HEK293 (cell line): ENCODE data around the gene THAP11.
A peak's percentile ranks its signal among the peaks of the same experiment; 100 is the strongest.

Experiments used
- CTCF ChIA-PET: fragments of 350-600 bp; formaldehyde crosslinking; extraction: SDS; loops from one replicate; lab custom pipeline; 2021; ENCODE audit warnings: antibody characterized with exemption; lab: Yijun Ruan, JAX
- POLR2A ChIA-PET: fragments of 300-600 bp; formaldehyde crosslinking; extraction: SDS; loops from one replicate; lab custom pipeline; 2020; ENCODE audit warnings: antibody characterized with exemption, inconsistent platforms; lab: Yijun Ruan, JAX
- H3K27ac ChIP-seq: fragments of 200-500 bp; sonication (Bioruptor generic); 2 replicates; pipeline ENCODE4 v1.5.1; 2014; ENCODE audit warnings: low read depth, low read length, control low read depth, inconsistent platforms; ENCODE audit errors: extremely low read depth
- H3K36me3 ChIP-seq, 2 experiments: fragments of 200-500 bp in 1 of 2; sonication (Bioruptor generic) in 1 of 2; 1 replicate in 1 of 2; 2 replicates in 1 of 2; pipeline ENCODE4 v1.5.1; 2014 to 2017; ENCODE audit warnings: inconsistent platforms in 2 of 2, low read length in 2 of 2; ENCODE audit not compliant: control insufficient read depth in 2 of 2, insufficient read depth in 1 of 2
- H3K4me1 ChIP-seq: fragments of 200-500 bp; sonication (Bioruptor generic); 2 replicates; pipeline ENCODE4 v1.5.1; 2014; ENCODE audit warnings: mild to moderate bottlenecking, low read length, inconsistent platforms; ENCODE audit not compliant: control insufficient read depth, insufficient read depth
- H3K4me3 ChIP-seq: 2 replicates; pipeline ENCODE4 v1.5.1; 2011; ENCODE audit warnings: low read depth, mild to moderate bottlenecking, control low read depth, low read length, moderate library complexity
- H3K9me3 ChIP-seq: fragments of 200-500 bp; sonication (Bioruptor generic); 2 replicates; pipeline ENCODE4 v1.5.1; 2014; ENCODE audit warnings: low read depth, low read length, inconsistent platforms; ENCODE audit not compliant: control insufficient read depth, insufficient read depth
- GFI1B ChIP-seq: fragments of 450-650 bp; formaldehyde crosslinking; IDR thresholded peaks from 2 replicates; pipeline ENCODE4 v1.5.1; 2016; ENCODE audit warnings: missing biosample characterization, missing genetic modification characterization
- REPIN1 ChIP-seq: fragments of 450-650 bp; formaldehyde crosslinking; IDR thresholded peaks from 2 replicates; pipeline ENCODE4 v1.5.1; 2017; ENCODE audit warnings: missing biosample characterization, missing genetic modification characterization, low read depth
- ZBTB20 ChIP-seq: fragments of 450-650 bp; formaldehyde crosslinking; IDR thresholded peaks from 2 replicates; pipeline ENCODE4 v1.5.1; 2016; ENCODE audit warnings: missing biosample characterization, missing genetic modification characterization
- ZBTB7A ChIP-seq: fragments of 450-650 bp; formaldehyde crosslinking; IDR thresholded peaks from 2 replicates; pipeline ENCODE4 v1.5.1; 2016; ENCODE audit warnings: low read depth, missing biosample characterization, missing genetic modification characterization
- ZFP37 ChIP-seq: fragments of 450-650 bp; formaldehyde crosslinking; IDR thresholded peaks from 2 replicates; pipeline ENCODE4 v1.5.1; 2016; ENCODE audit warnings: missing biosample characterization, missing genetic modification characterization
- ZNF155 ChIP-seq: fragments of 450-650 bp; formaldehyde crosslinking; IDR thresholded peaks from 2 replicates; pipeline ENCODE4 v1.5.1; 2016; ENCODE audit warnings: missing biosample characterization, missing genetic modification characterization
- ZNF335 ChIP-seq: fragments of 450-650 bp; formaldehyde crosslinking; conservative IDR thresholded peaks from 2 replicates; pipeline ENCODE4 v1.5.1; 2016; ENCODE audit warnings: missing biosample characterization, missing genetic modification characterization
- ZNF366 ChIP-seq: fragments of 450-650 bp; formaldehyde crosslinking; conservative IDR thresholded peaks from 2 replicates; pipeline ENCODE4 v1.5.1; 2016; ENCODE audit warnings: missing biosample characterization, missing genetic modification characterization
- ZNF600 ChIP-seq: fragments of 450-650 bp; formaldehyde crosslinking; IDR thresholded peaks from 2 replicates; pipeline ENCODE4 v1.5.1; 2016; ENCODE audit warnings: missing biosample characterization, missing genetic modification characterization
- ZNF843 ChIP-seq: fragments of 450-650 bp; formaldehyde crosslinking; IDR thresholded peaks from 2 replicates; pipeline ENCODE4 v1.5.1; 2016; ENCODE audit warnings: missing biosample characterization, missing genetic modification characterization
- ZXDB ChIP-seq: fragments of 450-650 bp; formaldehyde crosslinking; IDR thresholded peaks from 2 replicates; pipeline ENCODE4 v1.5.1; 2016; ENCODE audit warnings: missing biosample characterization, missing genetic modification characterization
- TF ChIP-seq, protein P1 (sequence below): fragments of 450-650 bp; IDR thresholded peaks from 2 replicates; pipeline ENCODE4 v1.5.1; 2018; ENCODE audit warnings: missing biosample characterization, mild to moderate bottlenecking, missing genetic modification characterization
- TF ChIP-seq, protein P2 (sequence below): fragments of 450-650 bp; formaldehyde crosslinking; IDR thresholded peaks from 2 replicates; pipeline ENCODE4 v1.5.1; 2016; ENCODE audit warnings: missing biosample characterization, missing genetic modification characterization
- TF ChIP-seq, protein P3 (sequence below): fragments of 450-650 bp; formaldehyde crosslinking; IDR thresholded peaks from 2 replicates; pipeline ENCODE4 v1.5.1; 2016; ENCODE audit warnings: missing biosample characterization, missing genetic modification characterization
- TF ChIP-seq, protein P4 (sequence below): fragments of 450-650 bp; formaldehyde crosslinking; IDR thresholded peaks from 2 replicates; pipeline ENCODE4 v1.5.1; 2016; ENCODE audit warnings: missing biosample characterization, missing genetic modification characterization
- TF ChIP-seq, protein P5 (sequence below): fragments of 450-650 bp; formaldehyde crosslinking; IDR thresholded peaks from 2 replicates; pipeline ENCODE4 v1.5.1; 2016; ENCODE audit warnings: missing biosample characterization, missing genetic modification characterization

Gene THAP11

DNA sequence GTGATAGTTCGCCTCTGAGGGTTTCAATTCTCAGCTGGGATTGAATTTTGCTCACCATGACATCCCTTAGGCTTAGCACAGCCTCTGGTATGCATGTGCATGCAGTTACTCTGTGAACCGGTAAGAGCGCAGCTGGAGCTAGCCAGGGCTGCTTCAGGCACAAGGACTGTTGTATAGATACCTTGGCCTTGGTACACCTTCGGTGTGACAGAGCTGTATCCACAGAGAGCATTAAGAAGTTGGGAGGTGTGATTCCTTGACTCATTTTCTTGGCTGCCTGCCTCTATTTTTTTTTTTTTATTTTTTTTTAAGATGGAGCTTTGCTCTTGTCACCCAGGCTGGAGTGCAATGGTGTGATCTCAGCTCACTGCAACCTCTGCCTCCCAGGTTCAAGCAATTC, 2.4 kb downstream of the THAP11 start:
- H3K4me3 ChIP-seq: no peak overlapping the region
- H3K36me3 ChIP-seq: peaks cover 0 to 25% of the 10 kb centered on the region in 2 experiments; a peak in 2 of 3 replicates
- no peak overlapping the region; the same call in 1 of the 2 replicates for H3K27ac ChIP-seq
- TF ChIP-seq GFI1B: 0 out of 2 replicates have a peak, but pooled peaks have one; percentile 16
- no peak for TF ChIP-seq ZBTB20 (tag by site-specific recombination)
- TF ChIP-seq, protein P1, sequence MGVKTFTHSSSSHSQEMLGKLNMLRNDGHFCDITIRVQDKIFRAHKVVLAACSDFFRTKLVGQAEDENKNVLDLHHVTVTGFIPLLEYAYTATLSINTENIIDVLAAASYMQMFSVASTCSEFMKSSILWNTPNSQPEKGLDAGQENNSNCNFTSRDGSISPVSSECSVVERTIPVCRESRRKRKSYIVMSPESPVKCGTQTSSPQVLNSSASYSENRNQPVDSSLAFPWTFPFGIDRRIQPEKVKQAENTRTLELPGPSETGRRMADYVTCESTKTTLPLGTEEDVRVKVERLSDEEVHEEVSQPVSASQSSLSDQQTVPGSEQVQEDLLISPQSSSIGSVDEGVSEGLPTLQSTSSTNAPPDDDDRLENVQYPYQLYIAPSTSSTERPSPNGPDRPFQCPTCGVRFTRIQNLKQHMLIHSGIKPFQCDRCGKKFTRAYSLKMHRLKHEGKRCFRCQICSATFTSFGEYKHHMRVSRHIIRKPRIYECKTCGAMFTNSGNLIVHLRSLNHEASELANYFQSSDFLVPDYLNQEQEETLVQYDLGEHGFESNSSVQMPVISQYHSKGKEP (tag by site-specific recombination): 0 out of 2 replicates have a peak, but pooled peaks have one; percentile 63
- no peak for TF ChIP-seq ZFP37 (tag by site-specific recombination)
- no peak for TF ChIP-seq REPIN1 (tag by site-specific recombination)
- 0 out of 2 replicates have a peak, but pooled peaks have one; percentile 18 for TF ChIP-seq ZXDB (tag by site-specific recombination)
- peak; percentile 14; the same call in 1 of the 2 replicates for TF ChIP-seq ZNF600 (tag by site-specific recombination)
- no peak for TF ChIP-seq ZBTB7A (tag by site-specific recombination)
- TF ChIP-seq, protein P2, sequence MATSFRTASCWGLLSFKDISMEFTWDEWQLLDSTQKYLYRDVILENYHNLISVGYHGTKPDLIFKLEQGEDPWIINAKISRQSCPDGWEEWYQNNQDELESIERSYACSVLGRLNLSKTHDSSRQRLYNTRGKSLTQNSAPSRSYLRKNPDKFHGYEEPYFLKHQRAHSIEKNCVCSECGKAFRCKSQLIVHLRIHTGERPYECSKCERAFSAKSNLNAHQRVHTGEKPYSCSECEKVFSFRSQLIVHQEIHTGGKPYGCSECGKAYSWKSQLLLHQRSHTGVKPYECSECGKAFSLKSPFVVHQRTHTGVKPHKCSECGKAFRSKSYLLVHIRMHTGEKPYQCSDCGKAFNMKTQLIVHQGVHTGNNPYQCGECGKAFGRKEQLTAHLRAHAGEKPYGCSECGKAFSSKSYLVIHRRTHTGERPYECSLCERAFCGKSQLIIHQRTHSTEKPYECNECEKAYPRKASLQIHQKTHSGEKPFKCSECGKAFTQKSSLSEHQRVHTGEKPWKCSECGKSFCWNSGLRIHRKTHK (tag by site-specific recombination): no peak
- TF ChIP-seq ZNF155 (tag by site-specific recombination): no peak
- TF ChIP-seq, protein P3, sequence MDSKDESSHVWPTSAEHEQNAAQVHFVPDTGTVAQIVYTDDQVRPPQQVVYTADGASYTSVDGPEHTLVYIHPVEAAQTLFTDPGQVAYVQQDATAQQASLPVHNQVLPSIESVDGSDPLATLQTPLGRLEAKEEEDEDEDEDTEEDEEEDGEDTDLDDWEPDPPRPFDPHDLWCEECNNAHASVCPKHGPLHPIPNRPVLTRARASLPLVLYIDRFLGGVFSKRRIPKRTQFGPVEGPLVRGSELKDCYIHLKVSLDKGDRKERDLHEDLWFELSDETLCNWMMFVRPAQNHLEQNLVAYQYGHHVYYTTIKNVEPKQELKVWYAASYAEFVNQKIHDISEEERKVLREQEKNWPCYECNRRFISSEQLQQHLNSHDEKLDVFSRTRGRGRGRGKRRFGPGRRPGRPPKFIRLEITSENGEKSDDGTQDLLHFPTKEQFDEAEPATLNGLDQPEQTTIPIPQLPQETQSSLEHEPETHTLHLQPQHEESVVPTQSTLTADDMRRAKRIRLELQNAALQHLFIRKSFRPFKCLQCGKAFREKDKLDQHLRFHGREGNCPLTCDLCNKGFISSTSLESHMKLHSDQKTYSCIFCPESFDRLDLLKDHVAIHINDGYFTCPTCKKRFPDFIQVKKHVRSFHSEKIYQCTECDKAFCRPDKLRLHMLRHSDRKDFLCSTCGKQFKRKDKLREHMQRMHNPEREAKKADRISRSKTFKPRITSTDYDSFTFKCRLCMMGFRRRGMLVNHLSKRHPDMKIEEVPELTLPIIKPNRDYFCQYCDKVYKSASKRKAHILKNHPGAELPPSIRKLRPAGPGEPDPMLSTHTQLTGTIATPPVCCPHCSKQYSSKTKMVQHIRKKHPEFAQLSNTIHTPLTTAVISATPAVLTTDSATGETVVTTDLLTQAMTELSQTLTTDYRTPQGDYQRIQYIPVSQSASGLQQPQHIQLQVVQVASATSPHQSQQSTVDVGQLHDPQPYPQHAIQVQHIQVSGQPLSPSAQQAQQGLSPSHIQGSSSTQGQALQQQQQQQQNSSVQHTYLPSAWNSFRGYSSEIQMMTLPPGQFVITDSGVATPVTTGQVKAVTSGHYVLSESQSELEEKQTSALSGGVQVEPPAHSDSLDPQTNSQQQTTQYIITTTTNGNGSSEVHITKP: peak; percentile 72
- no peak for TF ChIP-seq ZNF366
- TF ChIP-seq, protein P4, sequence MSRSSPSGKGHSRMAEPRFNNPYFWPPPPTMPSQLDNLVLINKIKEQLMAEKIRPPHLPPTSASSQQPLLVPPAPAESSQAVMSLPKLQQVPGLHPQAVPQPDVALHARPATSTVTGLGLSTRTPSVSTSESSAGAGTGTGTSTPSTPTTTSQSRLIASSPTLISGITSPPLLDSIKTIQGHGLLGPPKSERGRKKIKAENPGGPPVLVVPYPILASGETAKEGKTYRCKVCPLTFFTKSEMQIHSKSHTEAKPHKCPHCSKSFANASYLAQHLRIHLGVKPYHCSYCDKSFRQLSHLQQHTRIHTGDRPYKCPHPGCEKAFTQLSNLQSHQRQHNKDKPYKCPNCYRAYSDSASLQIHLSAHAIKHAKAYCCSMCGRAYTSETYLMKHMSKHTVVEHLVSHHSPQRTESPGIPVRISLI (tag by site-specific recombination): peak; percentile 31; the same call in 1 of the 2 replicates
- CTCF ChIA-PET: interaction anchor here (0.6 to 2.9 kb wide), 9 partner anchors 10 to 1862 kb away, joined by 3 to 13 read pairs (median 3); no protein-coding TSS in a partner anchor
- H3K9me3 ChIP-seq: no peaks in the 10 kb centered on the region
- peaks cover 16% of the 10 kb centered on the region for H3K4me1 ChIP-seq
- POLR2A ChIA-PET: interaction anchor here (0.7 to 4.3 kb wide), 9 partner anchors 11 to 125 kb away, joined by 3 to 38 read pairs (median 4); partner anchors contain the start of genes EDC4, GFOD2, LCAT and RANBP10

DNA sequence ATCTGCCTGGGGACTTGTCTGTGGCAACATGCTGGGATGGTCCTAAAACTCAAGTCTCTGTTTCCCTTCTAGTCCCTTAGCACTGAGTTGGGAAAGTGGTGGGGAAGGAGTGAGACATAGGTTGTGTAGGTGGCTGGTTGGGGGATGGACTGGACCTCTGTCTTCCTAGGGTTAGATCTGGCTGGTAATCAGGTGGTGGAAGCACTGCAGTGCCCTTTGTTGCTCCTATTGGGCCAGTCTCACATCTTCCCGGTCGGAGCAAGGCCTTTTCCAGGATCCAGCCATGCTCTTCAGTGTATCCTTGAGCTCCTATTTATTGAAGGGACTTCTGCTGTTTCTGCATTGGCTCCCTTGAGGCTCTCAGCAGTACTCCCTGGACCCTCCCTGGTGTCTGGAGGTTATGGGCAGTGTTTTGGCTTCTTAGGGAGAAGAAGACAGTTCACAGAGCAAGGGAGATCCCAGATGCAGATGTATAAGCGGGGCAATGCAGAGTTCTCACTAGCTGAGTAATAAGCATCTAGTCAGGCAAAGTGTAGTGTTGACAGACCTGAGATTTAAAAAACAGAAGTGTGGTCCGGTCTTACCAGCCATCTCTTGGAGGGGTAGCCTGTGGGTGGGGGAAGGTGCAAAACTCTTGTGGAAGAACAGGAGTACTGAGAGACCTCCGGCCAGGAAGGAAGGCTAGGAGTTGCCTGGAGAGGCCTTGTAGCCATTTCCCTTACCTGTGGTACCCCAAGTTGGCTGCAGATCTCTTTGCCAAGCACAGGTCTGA, 3.4 kb downstream of the THAP11 start:
- Histone ChIP-seq H3K9me3 (no peaks in the 10 kb centered on the region), H3K4me1 (peaks cover 16% of the 10 kb centered on the region), H3K36me3 (peaks cover 0 to 28% of the 10 kb centered on the region in 2 experiments; a peak in 2 of 3 replicates), H3K27ac (peak overlapping the region; percentile 92), H3K4me3 (peak overlapping the region; percentile 91)
- CTCF ChIA-PET: interaction anchor here (0.6 to 2.9 kb wide), 6 partner anchors 11 to 173 kb away, joined by 3 to 13 read pairs (median 4); partner anchors contain the start of gene NRN1L
- POLR2A ChIA-PET: interaction anchor here (0.7 to 4.3 kb wide), 16 partner anchors 12 to 324 kb away, joined by 3 to 38 read pairs (median 5); partner anchors contain the start of genes ACD, EDC4, GFOD2 and LCAT
- TF ChIP-seq, protein P5, sequence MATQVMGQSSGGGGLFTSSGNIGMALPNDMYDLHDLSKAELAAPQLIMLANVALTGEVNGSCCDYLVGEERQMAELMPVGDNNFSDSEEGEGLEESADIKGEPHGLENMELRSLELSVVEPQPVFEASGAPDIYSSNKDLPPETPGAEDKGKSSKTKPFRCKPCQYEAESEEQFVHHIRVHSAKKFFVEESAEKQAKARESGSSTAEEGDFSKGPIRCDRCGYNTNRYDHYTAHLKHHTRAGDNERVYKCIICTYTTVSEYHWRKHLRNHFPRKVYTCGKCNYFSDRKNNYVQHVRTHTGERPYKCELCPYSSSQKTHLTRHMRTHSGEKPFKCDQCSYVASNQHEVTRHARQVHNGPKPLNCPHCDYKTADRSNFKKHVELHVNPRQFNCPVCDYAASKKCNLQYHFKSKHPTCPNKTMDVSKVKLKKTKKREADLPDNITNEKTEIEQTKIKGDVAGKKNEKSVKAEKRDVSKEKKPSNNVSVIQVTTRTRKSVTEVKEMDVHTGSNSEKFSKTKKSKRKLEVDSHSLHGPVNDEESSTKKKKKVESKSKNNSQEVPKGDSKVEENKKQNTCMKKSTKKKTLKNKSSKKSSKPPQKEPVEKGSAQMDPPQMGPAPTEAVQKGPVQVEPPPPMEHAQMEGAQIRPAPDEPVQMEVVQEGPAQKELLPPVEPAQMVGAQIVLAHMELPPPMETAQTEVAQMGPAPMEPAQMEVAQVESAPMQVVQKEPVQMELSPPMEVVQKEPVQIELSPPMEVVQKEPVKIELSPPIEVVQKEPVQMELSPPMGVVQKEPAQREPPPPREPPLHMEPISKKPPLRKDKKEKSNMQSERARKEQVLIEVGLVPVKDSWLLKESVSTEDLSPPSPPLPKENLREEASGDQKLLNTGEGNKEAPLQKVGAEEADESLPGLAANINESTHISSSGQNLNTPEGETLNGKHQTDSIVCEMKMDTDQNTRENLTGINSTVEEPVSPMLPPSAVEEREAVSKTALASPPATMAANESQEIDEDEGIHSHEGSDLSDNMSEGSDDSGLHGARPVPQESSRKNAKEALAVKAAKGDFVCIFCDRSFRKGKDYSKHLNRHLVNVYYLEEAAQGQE: no peak
- no peak for TF ChIP-seq ZNF335 (tag by site-specific recombination)
- TF ChIP-seq ZNF843 (tag by site-specific recombination): no peak
- TF ChIP-seq, protein P3: 0 out of 2 replicates have a peak, but pooled peaks have one; percentile 24
